ENCODE data around the gene WAPL. TPM values are rescaled to one million over a fixed set of nuclear protein-coding genes. Genes with fewer than 3 reads are reported as not detected.

Gene WAPL
- total RNA-seq, 1 donor = 40.2 TPM

- TF ChIP-seq CTCF (IDR thresholded peaks at IDR 0.05; ENCODE audit: extremely low read depth, low read depth, low read length) = no peak
- peaks cover 23% of the 10 kb centered on the region for H3K4me1 ChIP-seq (ENCODE audit: insufficient read depth, low read length)
- peaks cover 3% of the 10 kb centered on the region for H3K27me3 ChIP-seq (ENCODE audit: insufficient read depth, low read length)
- H3K4me2 ChIP-seq (ENCODE audit: insufficient read depth, low read length) = peak overlapping the region; percentile 92
- H3K4me3 ChIP-seq (ENCODE audit: insufficient read depth, low read length) = peak overlapping the region; percentile 83
- no peak overlapping the region for H3K27ac ChIP-seq (ENCODE audit: low read depth, low read length)
- H3K36me3 ChIP-seq (ENCODE audit: insufficient read depth, low read length) = no peaks in the 10 kb centered on the region
- DNase-seq (ENCODE audit: insufficient read length, low spot score, missing footprints) = no peak
- no peaks in the 10 kb centered on the region for H3K79me2 ChIP-seq (ENCODE audit: insufficient read depth, low read length)
- peak overlapping the region; percentile 88 for H2AFZ ChIP-seq (ENCODE audit: low read length)
- H4K20me1 ChIP-seq (ENCODE audit: insufficient read depth, low read length) = no peaks in the 10 kb centered on the region
- H3K9me3 ChIP-seq (ENCODE audit: low read depth, low read length) = no peaks in the 10 kb centered on the region
These were observed 119.9 kb downstream of the WAPL start for GRCh38 chr10:86401588-86402282.

- peak; percentile 22 for TF ChIP-seq CTCF (IDR thresholded peaks at IDR 0.05; ENCODE audit: extremely low read depth, low read depth, low read length)
These were observed 120.6 kb downstream of the WAPL start for GRCh38 chr10:86400705-86401587.

GRCh38 chr10:86399879-86400704 is 121.5 kb downstream of the WAPL start:
- H4K20me1 ChIP-seq (ENCODE audit: insufficient read depth, low read length) = no peaks in the 10 kb centered on the region
- peak; percentile 98 for DNase-seq (ENCODE audit: insufficient read length, low spot score, missing footprints)
- peak; percentile 87 for TF ChIP-seq CTCF (IDR thresholded peaks at IDR 0.05; ENCODE audit: extremely low read depth, low read depth, low read length)
- H3K27ac ChIP-seq (ENCODE audit: low read depth, low read length) = peak overlapping the region; percentile 41
- peak overlapping the region; percentile 92 for H2AFZ ChIP-seq (ENCODE audit: low read length)
- H3K9me3 ChIP-seq (ENCODE audit: low read depth, low read length) = no peaks in the 10 kb centered on the region
- H3K4me1 ChIP-seq (ENCODE audit: insufficient read depth, low read length) = peaks cover 23% of the 10 kb centered on the region
- no peaks in the 10 kb centered on the region for H3K36me3 ChIP-seq (ENCODE audit: insufficient read depth, low read length)
- no peaks in the 10 kb centered on the region for H3K79me2 ChIP-seq (ENCODE audit: insufficient read depth, low read length)
- H3K4me3 ChIP-seq (ENCODE audit: insufficient read depth, low read length) = peak overlapping the region; percentile 83
- peak overlapping the region; percentile 92 for H3K4me2 ChIP-seq (ENCODE audit: insufficient read depth, low read length)
- H3K27me3 ChIP-seq (ENCODE audit: insufficient read depth, low read length) = peaks cover 3% of the 10 kb centered on the region

More at GRCh38 chr10:86400705-86401587, 120.6 kb downstream of the WAPL start:
- Histone ChIP-seq H3K4me3 (ENCODE audit: insufficient read depth, low read length) (peak overlapping the region; percentile 83), H3K4me2 (ENCODE audit: insufficient read depth, low read length) (peak overlapping the region; percentile 92), H3K27ac (ENCODE audit: low read depth, low read length) (peak overlapping the region; percentile 41), H3K9me3 (ENCODE audit: low read depth, low read length) (no peaks in the 10 kb centered on the region), H3K4me1 (ENCODE audit: insufficient read depth, low read length) (peaks cover 23% of the 10 kb centered on the region), H3K27me3 (ENCODE audit: insufficient read depth, low read length) (peaks cover 3% of the 10 kb centered on the region), H3K36me3 (ENCODE audit: insufficient read depth, low read length) (no peaks in the 10 kb centered on the region), H2AFZ (ENCODE audit: low read length) (peak overlapping the region; percentile 92), H3K79me2 (ENCODE audit: insufficient read depth, low read length) (no peaks in the 10 kb centered on the region), H4K20me1 (ENCODE audit: insufficient read depth, low read length) (no peaks in the 10 kb centered on the region)
- DNase-seq (ENCODE audit: insufficient read length, low spot score, missing footprints) = peak; percentile 90
